H1 (cell line): ENCODE data around the gene TMEM250. TPM values are rescaled to one million over a fixed set of nuclear protein-coding genes. Genes with fewer than 3 reads are reported as not detected.
A peak's percentile ranks its signal among the peaks of the same experiment; 100 is the strongest.

Experiments used
- CTCF ChIA-PET: fragments of 300-600 bp; sonication (Branson Sonifier 250); formaldehyde crosslinking; loops from one replicate; lab custom pipeline; 2021; ENCODE audit not compliant: partially characterized antibody; lab: Charles Lee
- POLR2A ChIA-PET: fragments of 300-600 bp; sonication (Branson Sonifier 250); formaldehyde crosslinking; loops from one replicate; lab custom pipeline; 2021; ENCODE audit warnings: inconsistent platforms; ENCODE audit not compliant: partially characterized antibody; lab: Charles Lee
- DNase-seq, 2 experiments: peaks; one replicate each; pipeline versions ENCODE4 v3.0.0 to v3.0.0-alpha.2; 2010 to 2022; ENCODE audit warnings: low spot score in 2 of 2, low read depth in 1 of 2, mixed read lengths in 1 of 2
- FAIRE-seq: peaks from 2 replicates; lab custom pipeline; 2011; peaks lifted over from hg19 to GRCh38; lab: Jason Lieb, UNC
- H2AFZ ChIP-seq: 2 replicates; pipeline ENCODE4 v1.8.1; 2012; ENCODE audit warnings: low read length, inconsistent platforms
- H2AK5ac ChIP-seq: 2 replicates; pipeline ENCODE4 v1.6.1; 2013; ENCODE audit warnings: low read depth, low read length
- H2BK120ac ChIP-seq: replicated peaks from 2 replicates; pipeline ENCODE3; 2013; ENCODE audit warnings: low read depth, low read length, inconsistent platforms
- H2BK12ac ChIP-seq: 2 replicates; pipeline ENCODE4 v1.6.1; 2013; ENCODE audit warnings: low read depth, low read length
- H2BK15ac ChIP-seq: 2 replicates; pipeline ENCODE4 v1.6.1; 2013; ENCODE audit warnings: low read length
- H2BK20ac ChIP-seq: 2 replicates; pipeline ENCODE4 v1.6.1; 2013; ENCODE audit warnings: low read length
- H2BK5ac ChIP-seq: 2 replicates; pipeline ENCODE4 v1.6.1; 2013; ENCODE audit warnings: low read depth, low read length
- H3K14ac ChIP-seq: 2 replicates; pipeline ENCODE4 v1.6.1; 2013; ENCODE audit warnings: inconsistent platforms; ENCODE audit not compliant: insufficient read length
- H3K18ac ChIP-seq: 2 replicates; pipeline ENCODE4 v1.6.1; 2013; ENCODE audit warnings: low read length; ENCODE audit errors: extremely low read depth
- H3K23ac ChIP-seq: 2 replicates; pipeline ENCODE4 v1.6.1; 2013; ENCODE audit warnings: inconsistent platforms; ENCODE audit not compliant: insufficient read length
- H3K23me2 ChIP-seq: 2 replicates; pipeline ENCODE4 v1.6.1; 2013; ENCODE audit warnings: low read depth, low read length
- H3K27ac ChIP-seq: 2 replicates; pipeline ENCODE4 v1.6.1; 2011; ENCODE audit warnings: low read depth, low read length, inconsistent platforms
- H3K27me3 ChIP-seq, 4 experiments: replicated peaks in 1 of 4; 1 replicate in 1 of 4; 2 replicates in 3 of 4; pipeline versions ENCODE4 v1.6.1 to v1.8.1; 2011 to 2013; ENCODE audit warnings: low read length in 3 of 4, mild to moderate bottlenecking in 3 of 4, inconsistent platforms in 2 of 4, mixed read lengths in 2 of 4, moderate library complexity in 1 of 4; ENCODE audit not compliant: control insufficient read depth in 3 of 4, insufficient read depth in 3 of 4; ENCODE audit errors: extremely low read depth in 1 of 4
- H3K36me3 ChIP-seq, 4 experiments: 2 replicates each; pipeline versions ENCODE4 v1.6.1 to v1.8.1; 2011 to 2013; ENCODE audit warnings: mild to moderate bottlenecking in 4 of 4, low read length in 3 of 4, moderate library complexity in 2 of 4, control low read depth in 1 of 4, inconsistent platforms in 1 of 4; ENCODE audit not compliant: insufficient read depth in 4 of 4, control insufficient read depth in 2 of 4
- H3K4ac ChIP-seq: replicated peaks from 2 replicates; pipeline ENCODE3; 2013; ENCODE audit warnings: low read length, low read depth, mixed read lengths, inconsistent platforms; ENCODE audit not compliant: insufficient read length
- H3K4me1 ChIP-seq, 4 experiments: replicated peaks in 1 of 4; 1 replicate in 1 of 4; 2 replicates in 3 of 4; pipeline versions ENCODE4 v1.6.1 to v1.8.1; 2011 to 2013; ENCODE audit warnings: low read length in 3 of 4, inconsistent platforms in 2 of 4, mixed read lengths in 1 of 4; ENCODE audit not compliant: insufficient read depth in 4 of 4, control insufficient read depth in 3 of 4
- H3K4me2 ChIP-seq, 2 experiments: 2 replicates each; pipeline versions ENCODE4 v1.6.1 to v1.8.1; 2011 to 2013; ENCODE audit warnings: low read depth in 2 of 2, low read length in 2 of 2, control low read depth in 1 of 2, inconsistent platforms in 1 of 2, mild to moderate bottlenecking in 1 of 2; ENCODE audit not compliant: insufficient read depth in 1 of 2
- H3K4me3 ChIP-seq, 4 experiments: fragments of 200-600, 300-600 bp in 1 of 4; sonication (generic), shearing (Covaris generic), sonication (Bioruptor Twin) in 1 of 4; 2 replicates each; pipeline versions ENCODE4 v1.5.1 to v1.8.1; 2011 to 2016; ENCODE audit warnings: low read length in 4 of 4, low read depth in 3 of 4, control low read depth in 2 of 4, inconsistent platforms in 2 of 4, mild to moderate bottlenecking in 2 of 4, mixed read lengths in 1 of 4, moderate library complexity in 1 of 4; ENCODE audit not compliant: insufficient read depth in 2 of 4; ENCODE audit errors: extremely low read depth in 1 of 4
- H3K56ac ChIP-seq: replicated peaks from 2 replicates; pipeline ENCODE3; 2013; ENCODE audit warnings: low read depth, mild to moderate bottlenecking, mixed read lengths, low read length, inconsistent platforms; ENCODE audit not compliant: insufficient read length
- H3K79me1 ChIP-seq: 2 replicates; pipeline ENCODE4 v1.6.1; 2013; ENCODE audit warnings: low read depth, low read length, control low read depth
- H3K79me2 ChIP-seq, 2 experiments: 2 replicates each; pipeline versions ENCODE4 v1.6.1 to v1.8.1; 2012 to 2013; ENCODE audit warnings: low read length in 2 of 2, mild to moderate bottlenecking in 2 of 2, inconsistent platforms in 1 of 2; ENCODE audit not compliant: insufficient read depth in 2 of 2, control insufficient read depth in 1 of 2
- H3K9ac ChIP-seq, 4 experiments: replicated peaks in 1 of 4; 1 replicate in 1 of 4; 2 replicates in 3 of 4; pipeline versions ENCODE4 v1.6.1 to v1.8.1; 2011 to 2013; ENCODE audit warnings: low read depth in 3 of 4, low read length in 3 of 4, control low read depth in 2 of 4, mild to moderate bottlenecking in 2 of 4, moderate library complexity in 2 of 4, inconsistent platforms in 1 of 4; ENCODE audit errors: extremely low read depth in 1 of 4
- H3K9me3 ChIP-seq, 2 experiments: 2 replicates each; pipeline versions ENCODE4 v1.6.1 to v1.8.1; 2012 to 2013; ENCODE audit warnings: mild to moderate bottlenecking in 2 of 2, moderate library complexity in 2 of 2, control low read depth in 1 of 2, inconsistent platforms in 1 of 2, low read depth in 1 of 2, low read length in 1 of 2, mixed read lengths in 1 of 2; ENCODE audit not compliant: insufficient read depth in 2 of 2
- H4K20me1 ChIP-seq, 2 experiments: replicated peaks in 1 of 2; 2 replicates each; pipeline versions ENCODE3 to v1.8.1; 2011 to 2013; ENCODE audit warnings: inconsistent platforms in 2 of 2, low read length in 2 of 2, mild to moderate bottlenecking in 1 of 2; ENCODE audit not compliant: insufficient read depth in 2 of 2, control insufficient read depth in 1 of 2
- H4K5ac ChIP-seq: 2 replicates; pipeline ENCODE4 v1.6.1; 2013; ENCODE audit warnings: low read length, low read depth, mixed read lengths, inconsistent platforms; ENCODE audit not compliant: insufficient read length
- H4K8ac ChIP-seq: 2 replicates; pipeline ENCODE4 v1.8.0; 2013; ENCODE audit warnings: mild to moderate bottlenecking, moderate library complexity, low read length, inconsistent platforms; ENCODE audit not compliant: insufficient read depth; ENCODE audit errors: extremely low read depth
- H4K91ac ChIP-seq: replicated peaks from 2 replicates; pipeline ENCODE3; 2013; ENCODE audit warnings: low read length, mixed read lengths, inconsistent platforms; ENCODE audit not compliant: insufficient read length
- ASH2L ChIP-seq: fragments of 200-600, 300-600 bp; sonication (generic); IDR thresholded peaks from one replicate; pipeline ENCODE4 v1.7.1; 2017; ENCODE audit warnings: low read length
- FOSL1 ChIP-seq: IDR thresholded peaks from 2 replicates; pipeline ENCODE4 v1.6.1; 2011; ENCODE audit warnings: mild to moderate bottlenecking, low read depth, low read length, moderate library complexity; ENCODE audit not compliant: insufficient read depth
- GABPA ChIP-seq: IDR thresholded peaks from 2 replicates; pipeline ENCODE4 v1.6.1; 2011; ENCODE audit warnings: mild to moderate bottlenecking, low read length, moderate library complexity, borderline replicate concordance; ENCODE audit not compliant: insufficient read depth
- HDAC2 ChIP-seq, 2 experiments: fragments of 300-600 bp in 1 of 2; sonication (generic) in 1 of 2; IDR thresholded peaks; 2 replicates each; pipeline ENCODE4 v1.6.1; 2011 to 2012; ENCODE audit warnings: low read depth in 2 of 2, low read length in 2 of 2, mild to moderate bottlenecking in 2 of 2, moderate library complexity in 2 of 2, borderline replicate concordance in 1 of 2, inconsistent platforms in 1 of 2
- JUND ChIP-seq: IDR thresholded peaks from 2 replicates; pipeline ENCODE4 v1.6.1; 2011; ENCODE audit warnings: mild to moderate bottlenecking, improper control_type of control experiment, low read length
- NANOG ChIP-seq: IDR thresholded peaks from 2 replicates; pipeline ENCODE4 v1.6.1; 2011; ENCODE audit warnings: low read length, low read depth, mild to moderate bottlenecking, inconsistent platforms; ENCODE audit not compliant: insufficient read depth, poor library complexity, severe bottlenecking
- RFX5 ChIP-seq: IDR thresholded peaks from 2 replicates; pipeline ENCODE4 v1.6.1; 2011; ENCODE audit warnings: low read depth, low read length, improper control_type of control experiment, borderline replicate concordance
- SP1 ChIP-seq: IDR thresholded peaks from 2 replicates; pipeline ENCODE4 v1.6.1; 2011; ENCODE audit warnings: low read depth, low read length
- TAF7 ChIP-seq: optimal IDR thresholded peaks from 2 replicates; pipeline ENCODE3; 2011; ENCODE audit warnings: low read depth, mild to moderate bottlenecking, inconsistent platforms, low read length, moderate library complexity, borderline replicate concordance
- TCF12 ChIP-seq: IDR thresholded peaks from 2 replicates; pipeline ENCODE4 v1.6.1; 2011; ENCODE audit warnings: low read depth, mild to moderate bottlenecking, low read length
- TEAD4 ChIP-seq: IDR thresholded peaks from 2 replicates; pipeline ENCODE4 v1.6.1; 2012; ENCODE audit warnings: low read depth, low read length, inconsistent platforms, mixed read lengths
- ZNF274 ChIP-seq: IDR thresholded peaks from 2 replicates; pipeline ENCODE4 v1.7.0; 2012; ENCODE audit warnings: low read length, borderline replicate concordance; ENCODE audit errors: extremely low read depth
- WGBS, 2 experiments: shearing (Covaris generic) in 1 of 2; methylation state at CpG; one replicate each; pipeline versions ENCODE4 v1.1.6 to v1.1.7; 2013 to 2015; ENCODE audit warnings: low lambda C conversion rate in 2 of 2, mixed read lengths in 2 of 2, inconsistent platforms in 1 of 2, low coverage in 1 of 2, missing lambda C conversion rate in 1 of 2; ENCODE audit not compliant: insufficient replicate concordance in 2 of 2, insufficient coverage in 1 of 2, insufficient read length in 1 of 2; ENCODE audit errors: extremely low coverage in 1 of 2, missing lambda C conversion rate in 1 of 2; 5-methylcytosine and 5-hydroxymethylcytosine counted together
- polyA plus RNA-seq, 7 experiments: library from polyadenylated mRNA; depleted of rRNA in 3 of 7; stranded (reverse) in 5 of 7; unstranded in 2 of 7; fragments of >200 nt in 5 of 7; fragments of 200-250 nt in 2 of 7; gene quantifications; 1 replicate in 5 of 7; 2 replicates in 1 of 7; 4 replicates in 1 of 7; pipeline versions ENCODE4 v1.2.1 to v1.2.3, GENCODE V29; 2011 to 2013; ENCODE audit warnings: missing spikeins in 2 of 7, mixed read lengths in 2 of 7
- total RNA-seq: library from RNA; stranded (reverse); fragmentation: NEBNext Ultra II Directional; extraction: Animal tissue kit (Norgen Biotek cat#: 25700); gene quantifications from 2 replicates; pipeline ENCODE4 v1.2.1, GENCODE V29; 2021
- TF ChIP-seq, protein P1 (sequence below): IDR thresholded peaks from 2 replicates; pipeline ENCODE4 v1.6.1; 2011; ENCODE audit warnings: low read depth, mild to moderate bottlenecking, low read length; ENCODE audit not compliant: insufficient read depth

Gene TMEM250
- total and polyA plus RNA-seq, 2 of the 8 experiments (the other 6 are each of a cell fraction or from before 2014, with no cell fraction given) = 22.3 to 34.9 TPM

DNA sequence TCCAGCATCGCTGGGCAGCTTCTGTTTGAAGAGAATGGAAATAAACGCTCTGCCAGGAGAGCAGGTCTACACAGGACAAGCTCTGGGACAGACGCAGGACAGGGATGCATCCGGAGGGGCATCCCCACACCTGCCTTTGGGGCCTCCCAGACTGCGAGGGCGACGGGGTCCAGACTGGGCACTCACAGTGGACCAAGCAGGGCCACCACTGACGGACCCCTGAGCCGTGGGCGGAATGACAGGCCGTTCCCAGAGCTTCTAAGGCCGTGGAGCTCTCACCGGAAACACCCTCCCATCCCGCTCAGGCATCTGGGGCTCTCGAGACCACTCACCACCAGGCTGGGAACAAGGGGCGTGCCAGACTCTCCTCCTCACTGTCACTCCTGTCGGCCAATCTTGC is 10.5 kb upstream of the TMEM250 start:
- Histone ChIP-seq H4K91ac (no peak overlapping the region), H3K79me1 (no peaks in the 10 kb centered on the region), H3K4me1 (peaks cover 0 to 19% (median 10%) of the 10 kb centered on the region in 4 experiments; a peak in 5 of 7 replicates), H2BK12ac (no peak overlapping the region), H2BK15ac (no peak overlapping the region), H3K18ac (no peak overlapping the region), H3K27ac (no peak overlapping the region), H2BK120ac (no peak overlapping the region), H3K14ac (no peak overlapping the region), H4K5ac (no peak overlapping the region), H2AFZ (no peak overlapping the region), H4K8ac (0 out of 2 replicates have a peak overlapping the region, but pooled peaks have one; percentile 57), H2BK20ac (no peak overlapping the region), H3K56ac (no peak overlapping the region), H3K23me2 (peaks cover 12% of the 10 kb centered on the region; the same call in 1 of the 2 replicates), H3K4me3 (no peak overlapping the region), H3K4me2 (no peak overlapping the region), H3K36me3 (no peaks in the 10 kb centered on the region), H3K9me3 (no peaks in the 10 kb centered on the region), H3K4ac (no peak overlapping the region), H3K79me2 (no peaks in the 10 kb centered on the region), H4K20me1 (no peaks in the 10 kb centered on the region), H2AK5ac (no peak overlapping the region; the same call in 1 of the 2 replicates), H3K23ac (no peak overlapping the region), H3K9ac (no peak overlapping the region), H3K27me3 (peaks cover 4 to 25% (median 18%) of the 10 kb centered on the region in 4 experiments; a peak in 6 of 7 replicates), H2BK5ac (no peak overlapping the region)
- CTCF ChIA-PET = interaction anchor here (0.9 to 2.0 kb wide), 7 partner anchors 9 to 160 kb away, joined by 3 to 10 read pairs (median 3); no protein-coding TSS in a partner anchor
- DNase-seq = no peak
- no peak for FAIRE-seq
- POLR2A ChIA-PET = interaction anchor here (0.7 kb wide), 1 partner anchor 19 kb away, joined by 3 read pairs; no protein-coding TSS in a partner anchor
- 86% methylated on average over 17 of the region's 17 CpGs; no CpG with 5 or more reads in 1 of the 2 experiments for WGBS, 2 experiments
- TF ChIP-seq HDAC2 (IDR thresholded peaks at IDR 0.05; ENCODE audit: borderline replicate concordance in 1 of 2, low read depth in 2 of 2, low read length in 2 of 2) = no peak
- TF ChIP-seq NANOG = no peak
- TF ChIP-seq, protein P1, sequence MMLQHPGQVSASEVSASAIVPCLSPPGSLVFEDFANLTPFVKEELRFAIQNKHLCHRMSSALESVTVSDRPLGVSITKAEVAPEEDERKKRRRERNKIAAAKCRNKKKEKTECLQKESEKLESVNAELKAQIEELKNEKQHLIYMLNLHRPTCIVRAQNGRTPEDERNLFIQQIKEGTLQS = no peak
- no peak for TF ChIP-seq JUND
- no peak for TF ChIP-seq TEAD4
- TF ChIP-seq ASH2L = no peak
- TF ChIP-seq RFX5 = no peak
- TF ChIP-seq TCF12 = no peak
- TF ChIP-seq ZNF274 = no peak
- TF ChIP-seq FOSL1 = no peak
- TF ChIP-seq GABPA = no peak
- TF ChIP-seq TAF7 = no peak
- TF ChIP-seq SP1 = no peak
